DND-41 (cell line): ENCODE results near the gene PLSCR1.
"Not testable (repeated sequence)": the region's sequence is repeated elsewhere in the genome, so short reads cannot be mapped to it uniquely, and the experiment has no call there.

Experiments
- ATAC-seq: fragments of 200-7000 bp; cut with Tn5 transposase; 3 replicates; pipeline ENCODE4 v1.9.1; 2021; ENCODE audit warnings: low read depth; ENCODE audit not compliant: insufficient read depth
- DNase-seq: peaks from one replicate; pipeline ENCODE4 v3.0.0-alpha.2; 2020
- H2AFZ ChIP-seq: 2 replicates; pipeline ENCODE4 v1.6.0; 2012; ENCODE audit warnings: low read depth, low read length
- H3K27ac ChIP-seq: 2 replicates; pipeline ENCODE4 v1.5.1; 2012; ENCODE audit warnings: low read length, inconsistent platforms
- H3K27me3 ChIP-seq: fragments of 200-600 bp; sonication (generic); 2 replicates; pipeline ENCODE4 v1.6.0; 2012; ENCODE audit warnings: low read length, mild to moderate bottlenecking, inconsistent platforms; ENCODE audit not compliant: insufficient read depth, poor library complexity
- H3K36me3 ChIP-seq: 2 replicates; pipeline ENCODE4 v1.5.1; 2012; ENCODE audit warnings: low read length, inconsistent platforms; ENCODE audit not compliant: insufficient read depth
- H3K4me1 ChIP-seq: 2 replicates; pipeline ENCODE4 v1.5.1; 2012; ENCODE audit warnings: mild to moderate bottlenecking, low read length; ENCODE audit not compliant: insufficient read depth
- H3K4me2 ChIP-seq: 2 replicates; pipeline ENCODE4 v1.6.0; 2012; ENCODE audit warnings: mild to moderate bottlenecking, moderate library complexity, low read length, inconsistent platforms; ENCODE audit not compliant: insufficient read depth
- H3K4me3 ChIP-seq, 2 experiments: fragments of 200-600 bp in 1 of 2; shearing (Covaris generic) in 1 of 2; 2 replicates each; pipeline ENCODE4 v1.5.1; 2012 to 2016; ENCODE audit warnings: inconsistent platforms in 2 of 2, low read length in 2 of 2, mild to moderate bottlenecking in 2 of 2, low read depth in 1 of 2, moderate library complexity in 1 of 2
- H3K79me2 ChIP-seq: 2 replicates; pipeline ENCODE4 v1.6.0; 2012; ENCODE audit warnings: low read length, inconsistent platforms; ENCODE audit not compliant: insufficient read depth
- H3K9ac ChIP-seq: 2 replicates; pipeline ENCODE4 v1.6.0; 2012; ENCODE audit warnings: low read depth, mild to moderate bottlenecking, inconsistent platforms, low read length, moderate library complexity
- H3K9me3 ChIP-seq: 2 replicates; pipeline ENCODE4 v1.5.1; 2012; ENCODE audit warnings: low read length, moderate library complexity, mild to moderate bottlenecking, inconsistent platforms; ENCODE audit not compliant: insufficient read depth, severe bottlenecking
- H4K20me1 ChIP-seq: 2 replicates; pipeline ENCODE4 v1.6.0; 2012; ENCODE audit warnings: low read length; ENCODE audit not compliant: insufficient read depth
- EZH2 ChIP-seq: IDR thresholded peaks from 3 replicates; pipeline ENCODE4 v1.6.1; 2012; ENCODE audit warnings: borderline replicate concordance, low read depth, mild to moderate bottlenecking, moderate library complexity, low read length, inconsistent platforms; ENCODE audit not compliant: severe bottlenecking
- TF ChIP-seq, protein P1 (sequence below): IDR thresholded peaks from 2 replicates; pipeline ENCODE4 v1.5.1; 2012; ENCODE audit warnings: borderline replicate concordance, low read length, moderate library complexity, mild to moderate bottlenecking; ENCODE audit not compliant: poor library complexity, severe bottlenecking; ENCODE audit errors: extremely low read depth

PLSCR1 gene

DNA sequence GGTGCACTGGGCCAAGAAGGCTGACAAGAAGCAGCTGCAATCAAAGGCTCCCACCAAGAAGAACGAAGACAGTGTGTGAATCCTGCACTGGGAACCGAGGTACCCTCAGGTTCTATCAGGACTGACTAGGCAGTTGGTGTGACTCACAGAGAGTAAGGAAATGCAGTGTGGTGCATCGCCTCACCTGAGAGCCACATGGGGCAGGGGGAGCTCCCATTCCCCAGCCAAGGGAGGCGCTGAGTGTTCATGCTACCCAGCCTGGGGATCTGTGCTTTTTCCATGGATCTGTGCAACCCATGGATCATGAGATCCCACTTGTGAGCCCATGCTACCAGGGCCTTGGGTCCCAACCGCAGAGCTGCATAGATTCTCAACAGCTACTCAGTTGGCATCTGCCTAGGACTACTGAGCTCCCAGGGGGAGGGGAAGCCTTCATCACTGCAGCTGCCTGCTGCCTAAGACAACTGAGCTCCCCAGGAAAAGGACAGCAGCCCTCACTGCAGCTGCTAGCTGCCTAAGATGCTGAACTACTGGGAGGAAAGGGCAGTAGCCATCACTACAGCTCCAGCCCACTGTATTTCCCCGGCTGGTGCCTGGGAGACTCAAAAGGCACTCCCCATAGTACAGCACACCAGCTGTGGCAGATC is 68.2 kb downstream of the PLSCR1 start:
- DNase-seq (no peak), ATAC-seq (peak; percentile 22; the same call in 1 of the 3 replicates)
- Histone ChIP-seq H3K9ac (no peak overlapping the region), H4K20me1 (no peaks in the 10 kb centered on the region), H3K79me2 (no peaks in the 10 kb centered on the region), H3K36me3 (no peaks in the 10 kb centered on the region), H3K9me3 (no peaks in the 10 kb centered on the region), H3K4me2 (no peak overlapping the region), H3K27me3 (no peaks in the 10 kb centered on the region), H3K27ac (no peak overlapping the region), H3K4me1 (no peaks in the 10 kb centered on the region), H2AFZ (no peak overlapping the region), H3K4me3 (no peak overlapping the region)
- TF ChIP-seq EZH2 = no peak
- TF ChIP-seq, protein P1, sequence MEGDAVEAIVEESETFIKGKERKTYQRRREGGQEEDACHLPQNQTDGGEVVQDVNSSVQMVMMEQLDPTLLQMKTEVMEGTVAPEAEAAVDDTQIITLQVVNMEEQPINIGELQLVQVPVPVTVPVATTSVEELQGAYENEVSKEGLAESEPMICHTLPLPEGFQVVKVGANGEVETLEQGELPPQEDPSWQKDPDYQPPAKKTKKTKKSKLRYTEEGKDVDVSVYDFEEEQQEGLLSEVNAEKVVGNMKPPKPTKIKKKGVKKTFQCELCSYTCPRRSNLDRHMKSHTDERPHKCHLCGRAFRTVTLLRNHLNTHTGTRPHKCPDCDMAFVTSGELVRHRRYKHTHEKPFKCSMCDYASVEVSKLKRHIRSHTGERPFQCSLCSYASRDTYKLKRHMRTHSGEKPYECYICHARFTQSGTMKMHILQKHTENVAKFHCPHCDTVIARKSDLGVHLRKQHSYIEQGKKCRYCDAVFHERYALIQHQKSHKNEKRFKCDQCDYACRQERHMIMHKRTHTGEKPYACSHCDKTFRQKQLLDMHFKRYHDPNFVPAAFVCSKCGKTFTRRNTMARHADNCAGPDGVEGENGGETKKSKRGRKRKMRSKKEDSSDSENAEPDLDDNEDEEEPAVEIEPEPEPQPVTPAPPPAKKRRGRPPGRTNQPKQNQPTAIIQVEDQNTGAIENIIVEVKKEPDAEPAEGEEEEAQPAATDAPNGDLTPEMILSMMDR = no peak

DNA sequence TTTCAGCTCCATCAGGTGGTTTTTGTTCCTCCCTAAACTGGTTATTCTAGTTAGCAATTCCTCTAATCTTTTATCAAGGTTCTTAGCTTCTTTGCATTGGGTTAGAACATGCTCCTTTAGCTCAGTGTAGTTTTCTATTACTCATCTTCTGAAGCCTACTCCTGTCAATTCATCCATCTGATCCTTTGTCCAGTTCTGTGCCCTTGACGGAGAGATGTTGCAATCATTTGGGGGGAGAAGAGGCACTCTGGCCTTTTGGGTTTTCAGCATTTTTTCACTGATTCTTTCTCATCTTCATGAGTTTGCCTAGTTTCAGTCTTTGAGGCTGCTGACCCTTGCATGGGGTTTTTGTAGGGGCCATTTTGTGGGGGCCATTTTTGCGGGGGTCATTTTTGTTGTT is 69.4 kb downstream of the PLSCR1 start:
- H3K36me3 ChIP-seq, H3K4me2 ChIP-seq, DNase-seq, ATAC-seq, H3K79me2 ChIP-seq, H3K27ac ChIP-seq, H3K9ac ChIP-seq, H4K20me1 ChIP-seq, H3K27me3 ChIP-seq, H3K4me1 ChIP-seq, H3K4me3 ChIP-seq, H2AFZ ChIP-seq, H3K9me3 ChIP-seq: not testable (repeated sequence)

DNA sequence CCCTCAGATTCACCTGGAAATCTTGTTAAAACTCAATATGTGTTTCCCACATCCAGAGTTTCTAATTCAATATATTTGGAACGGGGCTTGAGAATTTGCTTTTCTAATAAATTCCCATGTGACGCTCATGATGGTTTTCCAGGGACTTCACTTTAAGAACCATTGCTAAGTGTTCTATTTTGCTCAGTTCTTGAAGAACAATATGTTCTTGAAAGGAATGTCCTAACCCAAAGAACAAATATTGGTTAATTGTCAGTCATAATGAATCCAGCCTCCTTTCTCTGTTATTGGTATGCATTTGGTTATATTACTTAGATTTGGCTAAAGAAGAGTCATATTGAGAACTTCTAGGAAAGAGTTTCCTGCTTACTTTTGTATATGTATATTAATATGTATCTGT is 70.7 kb downstream of the PLSCR1 start:
- TF ChIP-seq, protein P1 = no peak
- TF ChIP-seq EZH2 = no peak
- no peak overlapping the region for H3K4me2 ChIP-seq
- ATAC-seq = no peak
- no peak overlapping the region for H2AFZ ChIP-seq
- H3K4me1 ChIP-seq = no peaks in the 10 kb centered on the region
- H3K36me3 ChIP-seq = no peaks in the 10 kb centered on the region
- no peak overlapping the region for H3K27ac ChIP-seq
- H3K9me3 ChIP-seq = no peaks in the 10 kb centered on the region
- no peak overlapping the region for H3K4me3 ChIP-seq
- no peak for DNase-seq
- H4K20me1 ChIP-seq = no peaks in the 10 kb centered on the region
- no peaks in the 10 kb centered on the region for H3K79me2 ChIP-seq
- no peak overlapping the region for H3K9ac ChIP-seq
- no peaks in the 10 kb centered on the region for H3K27me3 ChIP-seq

DNA sequence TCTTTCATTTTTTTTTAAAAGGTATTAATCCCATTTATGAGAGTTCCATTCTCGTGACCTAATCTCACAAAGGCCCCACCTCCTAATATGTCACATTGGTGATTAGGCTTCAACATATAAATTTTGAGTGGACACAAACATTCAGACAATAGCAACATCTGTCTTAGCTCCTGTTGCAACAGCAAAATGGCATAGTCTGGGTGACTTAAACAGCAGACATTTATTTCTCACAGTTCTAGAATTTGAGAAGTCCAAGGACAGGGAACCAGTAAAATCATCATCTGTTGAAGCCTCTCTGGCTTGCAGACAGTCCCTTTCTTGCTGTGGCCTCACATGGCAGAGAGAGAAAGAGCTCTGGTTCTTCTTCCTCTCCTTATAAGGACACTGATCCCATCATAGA is 71.8 kb downstream of the PLSCR1 start:
- H3K79me2 ChIP-seq = no peaks in the 10 kb centered on the region
- no peak overlapping the region for H3K4me3 ChIP-seq
- H2AFZ ChIP-seq = no peak overlapping the region
- no peak overlapping the region for H3K27ac ChIP-seq
- H3K36me3 ChIP-seq = no peaks in the 10 kb centered on the region
- DNase-seq (no peak), ATAC-seq (no peak)
- no peak overlapping the region for H3K9ac ChIP-seq
- TF ChIP-seq, protein P1 = no peak
- no peak for TF ChIP-seq EZH2
- no peaks in the 10 kb centered on the region for H3K4me1 ChIP-seq
- no peak overlapping the region for H3K4me2 ChIP-seq
- no peaks in the 10 kb centered on the region for H3K27me3 ChIP-seq
- no peaks in the 10 kb centered on the region for H3K9me3 ChIP-seq
- no peaks in the 10 kb centered on the region for H4K20me1 ChIP-seq
